ENCODE results near the gene MAD2L1.

The MAD2L1 gene

DNA sequence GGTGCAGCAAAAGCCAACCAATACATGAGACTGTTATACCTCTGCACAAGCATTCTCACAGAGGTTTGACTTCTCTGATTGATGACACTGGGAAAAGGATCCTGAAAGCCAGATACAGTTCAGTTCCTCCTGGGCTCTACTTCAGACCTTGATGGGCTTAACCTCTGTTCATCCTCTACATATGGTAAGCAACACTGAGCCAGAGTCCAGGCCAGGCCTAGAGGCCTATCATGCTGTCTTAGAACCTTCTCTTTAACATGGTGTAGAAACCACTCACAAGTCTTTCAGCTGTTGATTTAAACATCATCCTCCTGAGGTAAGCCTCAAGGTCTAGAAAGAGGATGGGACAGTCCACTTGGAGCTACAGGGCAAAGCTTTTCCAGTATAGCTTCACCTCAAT lies 9.2 kb downstream of the MAD2L1 start:
- no peak for DNase-seq (ENCODE audit: low spot score)

DNA sequence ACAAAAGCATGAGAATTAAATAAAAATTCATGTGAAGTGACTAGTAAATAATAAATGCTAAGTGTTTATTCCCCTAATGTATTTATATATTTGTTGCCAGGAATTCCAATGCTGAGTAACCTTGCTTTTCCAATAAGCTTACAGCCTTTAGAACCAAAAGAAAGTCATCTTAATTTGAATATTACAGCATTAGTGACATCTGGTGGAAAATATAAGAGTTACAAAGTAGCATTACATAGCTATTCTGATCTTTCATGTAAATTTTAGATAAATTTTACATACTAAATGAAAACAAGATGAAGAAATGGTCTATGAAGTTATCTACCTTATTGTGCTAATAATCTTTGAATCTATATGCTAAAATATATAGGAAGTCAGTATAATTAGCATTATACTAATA lies 10.4 kb downstream of the MAD2L1 start:
- peak; percentile 42 for DNase-seq (ENCODE audit: low spot score)

GRCh38 chr4:120055795-120056194 lies 10.9 kb downstream of the MAD2L1 start:
- DNase-seq (ENCODE audit: low spot score) = no peak

DNA sequence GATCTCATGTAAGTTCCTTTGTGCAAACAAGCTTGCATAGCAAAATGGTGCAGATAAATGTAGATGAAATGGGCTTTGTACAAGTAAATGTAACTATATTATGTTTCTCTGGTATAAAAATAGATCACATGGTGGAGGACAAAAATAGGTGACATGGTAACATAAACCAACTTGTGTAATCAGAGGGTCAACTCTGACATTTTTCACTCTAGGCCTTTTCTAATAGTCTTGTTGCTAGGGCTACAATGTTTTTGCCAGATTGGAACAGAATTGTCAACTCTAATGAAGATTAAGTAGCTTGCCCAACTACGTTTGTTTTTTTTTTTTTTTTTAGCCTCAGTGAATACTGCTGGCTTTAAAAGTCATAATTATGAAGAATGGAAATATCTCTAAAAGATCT lies 11.5 kb downstream of the MAD2L1 start:
- DNase-seq (ENCODE audit: low spot score) = no peak

DNA sequence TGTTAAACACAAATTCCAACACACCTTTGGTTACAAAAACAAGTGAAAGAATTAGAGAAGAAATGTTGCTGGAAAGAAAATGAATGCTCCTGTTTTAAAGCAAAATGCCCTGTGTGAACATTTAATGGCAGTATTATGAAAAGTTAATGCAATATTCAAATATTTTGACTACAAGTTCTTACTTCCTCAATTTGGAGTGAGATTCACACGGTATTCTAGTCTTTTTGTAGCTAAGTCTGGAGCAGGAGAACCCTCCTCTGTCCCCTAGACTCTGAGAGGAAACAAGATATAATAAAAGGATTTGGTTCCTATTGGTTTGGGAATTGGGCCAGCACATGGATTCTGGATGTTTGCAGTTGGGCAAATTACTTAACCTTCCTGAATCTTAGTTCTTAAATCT lies 12.7 kb downstream of the MAD2L1 start:
- no peak for DNase-seq (ENCODE audit: low spot score)

DNA sequence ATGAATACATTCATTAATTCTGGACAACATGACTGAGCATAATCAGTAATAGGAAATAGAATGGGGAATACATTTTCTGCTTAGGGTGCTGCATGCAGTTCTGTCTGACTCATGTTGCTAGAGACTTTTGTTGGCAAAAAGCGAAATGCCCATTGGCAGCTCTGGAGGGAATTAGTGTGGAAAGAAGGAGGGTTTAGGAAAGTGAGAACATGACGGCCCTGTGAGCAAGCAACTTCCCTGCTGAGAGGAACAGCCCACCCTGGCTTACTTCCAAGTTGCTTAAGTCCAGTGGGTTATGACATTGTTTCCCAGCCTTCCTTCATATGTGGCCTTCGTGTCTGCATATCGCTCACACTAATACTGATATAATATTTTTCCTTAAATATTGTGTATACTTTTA lies 13.8 kb downstream of the MAD2L1 start:
- peak; percentile 67 for DNase-seq (ENCODE audit: low spot score)

- DNase-seq (ENCODE audit: low spot score) = no peak
These were observed 15.4 kb downstream of the MAD2L1 start for GRCh38 chr4:120051253-120051652.

GRCh38 chr4:120049732-120050494 lies 16.7 kb downstream of the MAD2L1 start:
- DNase-seq (ENCODE audit: low spot score) = peak; percentile 79

DNA sequence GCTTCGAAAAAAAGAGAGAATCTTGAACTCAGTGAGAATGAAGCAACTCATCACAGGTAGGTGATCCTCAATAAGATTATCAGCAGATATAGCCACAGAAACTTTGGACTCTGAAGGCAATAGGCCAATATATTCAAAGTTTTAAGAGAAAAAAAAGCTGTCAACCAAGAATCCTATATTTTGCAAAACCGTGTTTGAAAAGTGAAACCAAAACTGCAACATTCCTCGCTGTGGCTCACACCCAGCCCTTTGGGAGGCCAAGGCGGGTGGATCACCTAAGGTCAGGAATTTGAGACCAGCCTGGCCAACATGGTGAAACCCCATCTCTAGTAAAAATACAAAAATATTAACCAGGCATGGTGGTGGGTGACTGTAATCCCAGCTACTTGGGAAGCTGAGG lies 22.8 kb downstream of the MAD2L1 start:
- no peak for DNase-seq (ENCODE audit: low spot score)

- no peak for DNase-seq (ENCODE audit: low spot score)
These were observed 29.2 kb downstream of the MAD2L1 start for GRCh38 chr4:120037411-120037810.

DNA sequence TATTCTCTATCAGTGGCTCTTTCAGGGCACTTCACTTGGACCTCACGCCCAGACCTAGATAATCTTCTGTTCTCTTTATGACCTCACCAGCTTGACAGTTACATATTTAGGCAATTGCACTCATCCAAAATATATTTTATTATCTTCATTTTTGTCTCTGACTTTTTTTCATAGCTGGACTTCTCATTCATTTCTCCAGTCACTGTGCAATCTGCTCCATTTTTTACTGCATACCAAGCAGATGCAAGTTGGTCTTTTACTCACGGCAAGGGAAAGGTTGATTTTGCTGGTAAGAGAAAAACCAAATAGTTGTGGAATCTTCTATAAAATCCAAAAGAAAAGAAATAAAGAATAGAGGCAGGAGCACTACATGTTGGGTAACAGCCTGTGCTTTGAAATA lies 31.7 kb downstream of the MAD2L1 start:
- no peak for DNase-seq (ENCODE audit: low spot score)

DNA sequence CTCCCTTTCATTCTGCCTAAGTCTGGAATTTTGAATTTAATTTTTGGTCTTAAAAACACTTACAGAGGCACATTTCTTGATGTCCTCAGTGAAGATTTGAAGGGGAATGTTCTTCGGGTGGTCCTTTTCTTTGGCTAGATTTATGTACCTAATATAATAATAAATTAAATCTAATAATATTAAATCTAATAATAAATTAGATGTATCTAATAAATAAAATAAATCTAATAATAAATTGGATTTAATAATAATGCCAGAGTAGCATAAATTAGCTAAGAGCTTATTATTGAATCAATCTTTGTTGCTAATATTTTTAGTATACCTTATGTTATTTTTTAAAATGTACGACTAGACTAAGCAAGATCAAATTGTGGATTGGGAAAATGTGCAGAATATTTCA lies 39.8 kb downstream of the MAD2L1 start:
- DNase-seq (ENCODE audit: low spot score) = no peak

DNA sequence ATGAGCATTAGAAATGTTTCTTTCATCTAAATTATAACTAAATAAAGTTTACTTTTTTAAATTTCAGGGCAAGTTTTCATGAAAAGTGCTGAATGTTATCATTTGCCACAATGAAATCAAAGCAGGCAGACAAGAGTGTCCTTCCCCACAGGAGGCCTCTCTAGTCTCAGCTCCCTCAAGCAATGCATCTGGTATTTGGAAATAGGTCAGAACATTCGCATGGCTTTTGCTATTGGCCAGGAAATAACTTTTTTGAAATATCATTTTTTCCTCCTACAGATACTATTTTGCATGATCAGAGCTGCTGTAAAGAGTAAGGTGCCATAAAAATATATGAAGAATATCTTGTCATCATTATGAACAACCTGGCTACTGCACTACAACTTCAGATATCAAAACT lies 41.1 kb downstream of the MAD2L1 start:
- DNase-seq (ENCODE audit: low spot score) = no peak

DNA sequence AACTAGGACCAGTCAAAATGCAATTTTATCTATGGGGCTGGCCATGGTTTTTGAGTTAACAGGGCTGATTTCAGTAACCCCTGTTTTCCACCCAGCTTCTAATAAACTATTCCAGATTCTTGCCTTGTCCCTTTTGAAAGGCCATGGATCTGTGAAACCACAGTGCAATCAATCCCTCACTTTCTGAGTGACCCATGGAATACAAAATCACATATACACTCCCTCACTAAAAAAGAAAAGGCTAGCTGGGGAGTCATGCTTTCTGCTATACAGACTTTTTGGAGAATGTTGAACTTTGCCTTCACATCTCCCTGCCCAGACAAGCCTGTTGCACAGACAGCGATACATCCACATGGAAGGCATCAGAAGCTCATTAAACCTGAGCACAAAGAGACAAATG lies 47.9 kb downstream of the MAD2L1 start:
- no peak for DNase-seq (ENCODE audit: low spot score)

GRCh38 chr4:120017939-120018692 lies 48.5 kb downstream of the MAD2L1 start:
- no peak for DNase-seq (ENCODE audit: low spot score)

DNA sequence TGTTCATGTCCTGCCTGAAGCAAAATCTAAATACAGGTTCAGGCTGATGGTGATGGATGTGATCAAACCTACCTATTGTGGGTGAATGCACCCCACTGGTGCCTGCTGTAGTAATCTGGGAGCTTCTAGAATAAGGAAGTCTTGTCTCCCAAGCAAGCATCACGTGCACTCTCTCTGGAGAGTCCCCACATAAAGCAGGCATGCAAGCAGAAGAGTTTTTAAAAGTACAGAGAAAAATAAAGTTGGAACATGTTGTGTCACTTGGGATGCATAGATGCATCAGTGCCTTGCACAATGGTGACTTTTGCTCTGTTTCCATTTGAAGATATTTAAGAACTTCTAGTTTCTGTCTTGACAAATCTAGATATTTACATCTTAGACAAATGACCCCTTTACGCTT lies 54.9 kb downstream of the MAD2L1 start:
- DNase-seq (ENCODE audit: low spot score) = no peak

- no peak for DNase-seq (ENCODE audit: low spot score)
These were observed 56.0 kb downstream of the MAD2L1 start for GRCh38 chr4:120010646-120011045.

GRCh38 chr4:120009731-120010130 lies 56.9 kb downstream of the MAD2L1 start:
- peak; percentile 55 for DNase-seq (ENCODE audit: low spot score)

GRCh38 chr4:120008957-120009356 lies 57.7 kb downstream of the MAD2L1 start:
- DNase-seq (ENCODE audit: low spot score) = no peak

DNA sequence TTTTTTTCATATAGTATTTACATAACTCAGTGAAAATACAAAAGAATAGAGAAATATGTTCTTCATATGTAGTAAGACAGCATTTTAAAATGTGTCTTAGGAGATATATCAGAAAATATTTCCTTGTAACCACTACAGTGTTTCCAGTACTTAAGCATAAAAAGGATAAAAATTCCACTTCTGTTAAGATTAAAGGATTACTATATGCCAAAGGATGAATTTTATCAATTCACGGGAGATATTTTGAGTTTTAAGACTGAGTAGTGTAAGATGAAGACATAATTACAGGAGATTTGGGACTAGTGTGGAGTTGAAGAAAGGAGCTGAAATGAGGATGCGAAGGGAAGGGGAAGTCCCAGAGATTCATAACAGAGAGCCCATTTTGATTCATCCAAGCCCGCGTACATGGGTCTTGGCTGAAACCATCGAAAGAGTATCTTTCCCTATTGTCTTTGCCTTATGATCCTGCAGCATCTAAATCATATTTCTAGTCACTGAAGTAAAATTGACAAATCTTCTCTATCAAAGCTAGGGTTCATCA lies 58.7 kb downstream of the MAD2L1 start:
- DNase-seq (ENCODE audit: low spot score) = no peak

DNA sequence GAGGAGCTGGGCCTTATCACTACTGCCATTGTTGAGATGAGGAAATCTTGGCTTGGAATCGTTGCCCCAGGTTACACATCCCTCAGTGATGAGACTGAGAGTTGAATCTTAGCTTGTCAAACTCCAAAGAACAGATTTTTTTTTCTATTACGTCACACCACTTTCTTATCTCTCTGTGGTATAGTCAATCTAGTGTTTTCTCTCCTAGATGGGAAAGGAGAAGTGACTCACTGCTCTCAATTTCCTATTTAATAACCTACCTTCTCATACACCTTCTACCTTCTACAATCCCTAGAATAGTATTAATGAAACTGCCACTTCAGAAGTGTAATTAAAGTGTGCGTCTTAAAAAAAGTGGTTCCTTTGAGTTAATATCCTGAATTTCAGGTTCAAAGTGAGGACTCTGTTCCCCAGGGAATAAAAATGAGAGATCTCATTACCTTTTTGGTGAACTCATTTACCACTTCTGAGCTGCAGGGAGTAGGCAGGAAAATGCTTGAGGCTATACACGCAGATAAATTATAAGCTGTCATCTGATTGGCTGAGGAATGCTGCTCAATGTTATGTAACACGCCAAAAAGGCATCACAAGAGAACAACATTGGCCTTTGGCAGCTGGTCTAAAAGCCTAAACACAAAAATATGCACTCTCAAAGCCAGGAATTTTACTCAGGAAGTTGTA lies 59.3 kb downstream of the MAD2L1 start:
- peak; percentile 29 for DNase-seq (ENCODE audit: low spot score)
